ENCODE results near the gene EIF4E2.

EIF4E2 gene

GRCh38 chr2:232604535-232604934 is 54.0 kb downstream of the EIF4E2 start:
- no peak for DNase-seq

- no peak for DNase-seq
Measured at GRCh38 chr2:232607011-232607410, 56.5 kb downstream of the EIF4E2 start.

GRCh38 chr2:232609607-232610006 is 59.1 kb downstream of the EIF4E2 start:
- no peak for DNase-seq

- no peak for DNase-seq
Measured at GRCh38 chr2:232610081-232610480, 59.6 kb downstream of the EIF4E2 start.

GRCh38 chr2:232611061-232611460 is 60.6 kb downstream of the EIF4E2 start:
- DNase-seq, result no peak

GRCh38 chr2:232611559-232612218 is 61.2 kb downstream of the EIF4E2 start:
- DNase-seq, result peak; percentile 53

GRCh38 chr2:232613538-232614134 is 63.1 kb downstream of the EIF4E2 start:
- no peak for DNase-seq

GRCh38 chr2:232615339-232615738 is 64.8 kb downstream of the EIF4E2 start:
- no peak for DNase-seq

Data from CD4-positive, alpha-beta T cell treated with Interleukin-4 for 4 hours (primary cell).